ENCODE results near the gene OTOP1.
"Not testable (repeated sequence)": the region's sequence is repeated elsewhere in the genome, so short reads cannot be mapped to it uniquely, and the experiment has no call there.

OTOP1 gene

DNA sequence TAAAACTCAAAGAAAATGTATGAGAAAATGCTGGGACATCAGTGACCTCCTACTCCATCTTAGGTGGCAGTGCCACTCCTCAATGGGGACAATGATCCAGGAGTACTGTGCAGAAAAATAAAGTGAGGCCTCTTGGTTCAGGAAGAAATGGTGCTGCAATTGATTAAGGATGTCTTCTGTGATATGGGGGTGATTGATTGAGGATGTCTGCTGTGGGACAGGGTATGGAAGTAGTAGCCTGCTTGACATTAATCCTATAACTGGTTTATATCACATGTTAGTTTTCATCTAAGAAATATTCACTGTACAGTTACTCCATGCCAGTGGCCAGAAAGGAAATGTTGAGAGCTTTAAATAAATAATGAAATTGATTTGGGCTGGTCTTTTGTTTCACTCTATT lies 20.5 kb downstream of the OTOP1 start:
- H3K4me1 Mint-ChIP-seq (ENCODE audit: low read depth): no peaks in the 10 kb centered on the region

DNA sequence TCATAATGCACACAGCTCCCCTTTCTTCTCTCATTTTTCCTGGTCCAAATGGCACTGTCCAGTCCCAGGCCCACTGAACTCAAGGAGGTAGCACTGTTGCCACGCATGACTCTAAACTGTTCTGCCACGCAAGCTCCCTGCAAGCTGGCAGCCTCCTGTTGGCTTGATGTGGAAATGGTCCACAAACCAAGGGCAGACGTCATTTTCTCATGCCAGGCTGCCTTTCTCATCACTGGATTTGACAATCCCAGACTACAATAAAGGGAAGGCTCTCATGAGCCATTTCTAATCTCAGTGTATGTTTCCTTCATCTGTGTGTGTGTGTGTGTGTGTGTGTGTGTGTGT lies 22.4 kb downstream of the OTOP1 start:
- H3K27me3 Mint-ChIP-seq (ENCODE audit: low read depth): peaks cover 8% of the 10 kb centered on the region
- DNase-seq (ENCODE audit: low spot score): no peak
- H3K9me3 Mint-ChIP-seq: no peaks in the 10 kb centered on the region
- no peak overlapping the region for H3K4me3 Mint-ChIP-seq
- no peak overlapping the region for H3K27ac Mint-ChIP-seq
- no peaks in the 10 kb centered on the region for H3K4me1 Mint-ChIP-seq (ENCODE audit: low read depth)
- H3K36me3 Mint-ChIP-seq (ENCODE audit: low read depth): no peaks in the 10 kb centered on the region

More for the DNA sequence above, 20.5 kb downstream of the OTOP1 start:
- H3K27ac Mint-ChIP-seq: no peak overlapping the region
- H3K27me3 Mint-ChIP-seq (ENCODE audit: low read depth): peaks cover 9% of the 10 kb centered on the region
- DNase-seq (ENCODE audit: low spot score): no peak
- no peaks in the 10 kb centered on the region for H3K9me3 Mint-ChIP-seq
- no peaks in the 10 kb centered on the region for H3K36me3 Mint-ChIP-seq (ENCODE audit: low read depth)
- H3K4me3 Mint-ChIP-seq: no peak overlapping the region

DNA sequence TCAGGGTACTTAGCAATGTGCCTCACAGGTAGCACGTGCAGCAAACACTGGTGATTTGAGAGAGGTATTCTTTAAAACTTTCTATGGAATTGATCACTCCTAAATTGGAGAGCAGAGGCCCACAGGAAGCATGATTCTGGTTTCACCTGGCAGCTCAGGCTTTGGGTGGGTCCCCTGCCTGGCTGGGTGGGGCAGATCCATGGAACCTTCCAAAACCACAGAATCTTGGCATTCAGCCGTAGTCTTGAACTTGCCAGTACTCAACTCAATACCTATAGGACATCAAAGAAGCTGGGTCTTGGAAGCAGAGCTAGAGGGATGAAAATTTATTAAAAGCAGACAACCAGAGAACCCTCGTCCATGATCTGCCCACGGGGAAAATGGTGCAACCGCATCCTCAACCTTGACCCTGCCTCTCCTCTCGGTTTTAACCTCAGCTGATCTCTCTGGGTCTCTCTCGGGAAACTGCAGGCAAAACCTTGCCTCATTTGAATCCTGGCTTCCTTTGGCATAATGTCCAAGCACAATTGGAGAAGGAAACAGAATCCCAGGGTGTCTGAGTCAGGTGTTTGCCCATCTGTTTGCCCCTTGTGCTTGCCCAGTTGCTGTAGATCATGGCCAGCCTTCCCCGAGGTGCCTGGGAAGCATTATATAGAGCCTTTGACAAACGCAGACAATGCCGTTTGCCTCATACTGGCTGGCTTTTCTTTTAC lies 22.9 kb downstream of the OTOP1 start:
- Mint-ChIP-seq H3K4me3 (no peak overlapping the region), H3K36me3 (ENCODE audit: low read depth) (no peaks in the 10 kb centered on the region), H3K27me3 (ENCODE audit: low read depth) (peaks cover 8% of the 10 kb centered on the region), H3K9me3 (no peaks in the 10 kb centered on the region), H3K27ac (no peak overlapping the region), H3K4me1 (ENCODE audit: low read depth) (no peaks in the 10 kb centered on the region)
- no peak for DNase-seq (ENCODE audit: low spot score)

DNA sequence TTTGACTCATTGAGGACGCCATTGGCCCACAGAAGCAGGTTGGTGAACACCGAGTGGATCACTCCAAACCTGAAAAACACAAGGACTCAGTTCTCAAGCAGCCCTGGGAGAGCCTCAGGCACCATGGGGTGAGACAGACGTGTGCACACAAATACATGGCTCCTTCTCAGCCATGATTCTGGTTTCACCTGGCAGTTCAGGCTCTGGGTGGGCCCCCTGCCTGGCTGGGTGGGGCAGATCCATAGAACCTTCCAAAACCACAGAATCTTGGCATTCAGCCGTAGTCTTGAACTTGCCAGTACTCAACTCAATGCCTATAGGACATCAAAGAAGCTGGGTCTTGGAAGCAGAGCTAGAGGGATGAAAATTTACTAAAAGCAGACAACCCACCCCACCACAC lies 24.2 kb downstream of the OTOP1 start:
- peaks cover 8% of the 10 kb centered on the region for H3K27me3 Mint-ChIP-seq (ENCODE audit: low read depth)
- DNase-seq (ENCODE audit: low spot score): no peak
- no peaks in the 10 kb centered on the region for H3K36me3 Mint-ChIP-seq (ENCODE audit: low read depth)
- H3K27ac Mint-ChIP-seq: no peak overlapping the region
- no peaks in the 10 kb centered on the region for H3K9me3 Mint-ChIP-seq
- no peaks in the 10 kb centered on the region for H3K4me1 Mint-ChIP-seq (ENCODE audit: low read depth)
- H3K4me3 Mint-ChIP-seq: no peak overlapping the region

DNA sequence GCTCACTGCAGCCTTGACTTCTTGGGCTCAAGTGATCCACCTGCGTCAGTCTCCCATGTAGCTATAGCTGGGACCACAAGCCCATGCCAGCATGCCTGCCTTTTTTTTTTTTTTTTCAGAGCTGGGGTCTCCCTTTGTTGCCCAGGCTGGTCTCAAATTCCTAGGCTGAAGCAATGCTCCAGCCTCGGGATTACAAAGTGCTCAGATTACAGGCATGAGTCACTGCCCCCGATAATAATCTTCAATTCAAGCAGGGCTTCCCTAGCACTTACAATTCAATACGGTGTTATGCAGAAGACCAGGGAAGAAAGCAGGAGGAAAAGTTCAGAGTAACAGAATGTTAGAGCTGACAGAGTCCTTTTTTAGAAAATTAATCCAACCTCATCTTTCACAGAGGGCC lies 26.1 kb downstream of the OTOP1 start:
- Mint-ChIP-seq H3K9me3 (no peaks in the 10 kb centered on the region), H3K4me1 (ENCODE audit: low read depth) (no peaks in the 10 kb centered on the region), H3K4me3 (no peak overlapping the region), H3K27ac (no peak overlapping the region), H3K27me3 (ENCODE audit: low read depth) (peaks cover 2% of the 10 kb centered on the region), H3K36me3 (ENCODE audit: low read depth) (no peaks in the 10 kb centered on the region)
- no peak for DNase-seq (ENCODE audit: low spot score)

DNA sequence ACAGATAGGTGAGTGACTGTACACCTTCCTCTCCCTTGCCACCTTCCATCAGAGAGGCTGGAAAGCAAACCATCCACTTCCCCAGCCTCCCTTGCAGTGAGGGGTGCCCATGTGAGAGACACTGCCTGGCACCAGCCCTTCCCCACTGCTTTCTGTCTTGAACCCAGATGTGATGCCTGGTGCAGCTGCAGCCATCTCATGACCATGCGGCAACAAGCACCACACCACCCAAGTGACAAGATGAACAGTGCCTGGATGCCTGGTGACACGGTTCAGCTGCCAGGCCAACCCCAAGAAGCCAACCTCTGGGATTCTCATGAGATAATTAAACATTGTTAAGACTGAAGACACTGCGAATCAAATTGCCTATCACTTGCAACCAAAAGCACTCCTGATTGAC lies 31.4 kb downstream of the OTOP1 start:
- Mint-ChIP-seq H3K4me3 (no peak overlapping the region), H3K27me3 (ENCODE audit: low read depth) (peaks cover 2% of the 10 kb centered on the region), H3K9me3 (no peaks in the 10 kb centered on the region), H3K27ac (no peak overlapping the region), H3K4me1 (ENCODE audit: low read depth) (no peaks in the 10 kb centered on the region), H3K36me3 (ENCODE audit: low read depth) (no peaks in the 10 kb centered on the region)
- no peak for DNase-seq (ENCODE audit: low spot score)

DNA sequence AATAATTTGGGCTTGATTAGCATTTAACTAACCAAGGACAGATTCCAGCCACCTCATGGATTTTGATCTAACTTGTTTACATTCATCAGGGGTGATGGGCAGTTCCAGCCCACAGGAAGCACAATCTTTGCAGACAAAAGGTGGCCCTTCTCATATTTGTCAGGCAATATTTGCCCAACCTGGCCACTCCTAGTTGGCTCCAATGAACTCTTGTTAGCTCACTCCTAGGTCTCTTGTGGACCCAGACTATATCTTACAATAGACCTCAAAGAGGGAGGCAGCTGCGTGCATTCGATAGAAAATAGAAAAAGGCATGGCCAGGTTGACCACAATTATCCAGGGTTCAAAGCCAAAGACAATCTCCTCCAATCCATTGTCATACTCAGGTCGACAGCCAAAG lies 38.2 kb downstream of the OTOP1 start:
- H3K27me3 Mint-ChIP-seq (ENCODE audit: low read depth); H3K4me3 Mint-ChIP-seq; H3K36me3 Mint-ChIP-seq (ENCODE audit: low read depth); DNase-seq (ENCODE audit: low spot score); H3K27ac Mint-ChIP-seq; H3K9me3 Mint-ChIP-seq; H3K4me1 Mint-ChIP-seq (ENCODE audit: low read depth): not testable (repeated sequence)

DNA sequence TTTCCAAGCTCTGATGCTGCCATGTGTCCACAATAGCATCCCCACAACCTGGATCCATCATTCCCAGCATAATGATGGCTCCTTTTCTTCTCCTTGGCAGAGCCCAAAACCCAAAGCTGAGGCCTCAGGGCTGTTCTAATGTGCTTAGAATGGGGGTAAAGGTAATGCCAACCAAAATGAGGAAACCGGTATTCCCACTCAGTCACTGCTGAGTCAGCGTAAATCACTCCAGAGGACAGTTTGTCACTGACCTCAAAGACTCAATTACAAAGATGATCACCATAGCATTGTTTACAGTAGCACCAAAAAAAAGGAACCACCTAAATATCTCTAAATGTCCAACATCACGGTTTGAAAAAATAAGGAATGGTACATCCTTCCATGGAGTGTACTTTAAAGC lies 41.2 kb downstream of the OTOP1 start:
- Mint-ChIP-seq H3K27ac (no peak overlapping the region), H3K4me1 (ENCODE audit: low read depth) (no peaks in the 10 kb centered on the region), H3K9me3 (no peaks in the 10 kb centered on the region), H3K4me3 (no peak overlapping the region), H3K27me3 (ENCODE audit: low read depth) (peaks cover 3% of the 10 kb centered on the region), H3K36me3 (ENCODE audit: low read depth) (no peaks in the 10 kb centered on the region)
- DNase-seq (ENCODE audit: low spot score): no peak

DNA sequence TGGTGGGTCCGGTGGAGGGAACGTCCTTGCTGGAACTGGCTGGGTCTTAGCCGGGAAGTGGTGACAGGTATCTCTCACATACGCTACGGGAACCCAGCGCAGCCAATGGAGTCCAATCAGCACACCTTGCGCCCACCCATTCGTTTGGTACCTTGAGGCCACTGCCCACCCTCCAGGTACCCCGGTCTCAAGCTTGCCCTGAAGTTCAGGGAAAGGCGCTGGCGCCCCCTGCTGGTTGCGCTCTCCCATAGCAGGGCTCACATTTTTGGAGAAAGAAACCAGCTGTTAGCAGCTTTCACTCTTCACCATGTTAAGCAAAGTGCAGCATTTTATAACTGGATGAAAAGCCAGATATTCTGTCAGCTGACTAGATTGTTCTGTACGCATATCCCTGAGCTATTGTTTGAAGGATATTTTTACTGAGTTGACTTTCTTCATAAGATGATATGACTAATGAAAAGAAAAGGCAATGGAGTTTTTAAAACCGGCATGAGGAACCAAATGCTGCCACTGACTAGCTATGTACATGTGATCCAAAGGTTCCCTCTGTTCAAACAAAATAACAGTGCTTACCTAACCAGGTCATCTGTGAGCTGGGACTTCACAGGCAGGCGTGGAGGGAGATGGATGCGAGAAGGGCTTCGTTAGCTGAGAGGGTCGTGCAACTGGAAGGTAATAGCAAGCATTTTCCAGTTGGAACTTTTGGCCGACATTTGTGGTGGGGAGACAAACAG lies 43.7 kb downstream of the OTOP1 start:
- peak; percentile 13 for DNase-seq (ENCODE audit: low spot score)
- H3K27me3 Mint-ChIP-seq (ENCODE audit: low read depth): no peaks in the 10 kb centered on the region

DNA sequence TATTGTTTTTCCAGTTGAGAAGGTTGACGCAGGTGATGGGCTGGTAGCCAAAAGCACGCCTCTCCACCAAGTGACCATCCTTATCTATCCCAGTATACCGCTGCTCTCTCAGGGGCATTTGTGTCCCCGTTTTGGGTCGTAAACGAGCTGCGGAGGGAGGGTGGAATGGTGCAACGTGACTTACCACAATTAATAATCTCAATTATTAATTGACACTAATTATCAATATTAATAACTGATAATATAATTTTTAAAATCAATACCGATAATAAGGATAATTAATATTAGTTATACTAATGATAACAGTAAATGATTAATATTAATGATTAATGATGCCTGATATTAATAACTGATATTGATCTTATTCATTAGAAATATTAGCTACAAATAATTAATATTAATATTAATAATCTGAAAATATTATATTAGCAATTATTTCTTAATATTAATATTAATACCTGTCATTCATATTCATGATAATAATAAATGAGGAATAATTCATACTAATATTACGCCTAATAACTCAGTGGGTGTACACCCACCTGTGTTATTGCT lies 56.1 kb downstream of the OTOP1 start:
- Mint-ChIP-seq H3K36me3 (ENCODE audit: low read depth) (no peaks in the 10 kb centered on the region), H3K27me3 (ENCODE audit: low read depth) (no peaks in the 10 kb centered on the region), H3K4me3 (no peak overlapping the region), H3K4me1 (ENCODE audit: low read depth) (no peaks in the 10 kb centered on the region), H3K9me3 (no peaks in the 10 kb centered on the region), H3K27ac (no peak overlapping the region)
- no peak for DNase-seq (ENCODE audit: low spot score)

More for the DNA sequence above, 43.7 kb downstream of the OTOP1 start:
- H3K4me3 Mint-ChIP-seq: no peak overlapping the region
- H3K27ac Mint-ChIP-seq: no peak overlapping the region
- no peaks in the 10 kb centered on the region for H3K4me1 Mint-ChIP-seq (ENCODE audit: low read depth)
- no peaks in the 10 kb centered on the region for H3K9me3 Mint-ChIP-seq
- no peaks in the 10 kb centered on the region for H3K36me3 Mint-ChIP-seq (ENCODE audit: low read depth)

DNA sequence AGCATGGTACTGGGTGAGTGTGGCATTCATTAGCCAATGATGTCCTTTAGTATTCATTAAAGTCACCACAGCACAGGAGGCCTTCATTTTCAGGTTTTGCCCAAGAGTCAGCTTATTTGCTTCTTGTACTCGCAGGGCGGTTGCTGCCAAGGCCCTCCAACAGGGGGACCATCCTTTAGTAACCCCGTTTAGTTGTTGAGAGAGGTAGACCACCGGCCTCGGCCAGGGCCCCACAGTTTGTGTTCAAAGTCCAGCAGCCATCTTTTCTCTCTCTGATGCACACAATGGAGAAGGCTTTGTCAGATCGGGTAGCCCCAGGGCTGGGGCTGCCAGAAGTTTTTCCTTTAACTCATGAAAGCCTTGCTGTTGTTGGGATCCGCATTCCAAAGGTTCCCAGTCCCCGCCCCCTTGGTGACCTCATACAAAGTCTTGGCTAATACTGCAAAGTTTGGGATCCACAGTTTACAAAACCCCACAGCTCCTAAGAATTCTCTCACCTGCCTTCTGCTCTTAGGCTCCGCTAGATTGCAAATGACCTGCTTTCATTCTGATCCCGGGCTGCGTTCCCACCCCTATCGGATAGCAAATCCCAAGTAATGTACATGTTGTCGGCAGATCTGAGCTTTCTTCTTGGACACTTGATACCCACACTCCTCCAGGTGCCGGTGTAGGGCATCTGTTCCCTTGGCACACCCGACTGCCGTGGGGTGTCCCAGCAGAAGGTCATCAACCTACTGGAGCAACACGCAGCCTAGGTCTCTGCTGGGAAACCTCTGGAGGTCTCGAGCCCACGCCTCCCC lies 58.5 kb downstream of the OTOP1 start:
- H3K4me1 Mint-ChIP-seq (ENCODE audit: low read depth); DNase-seq (ENCODE audit: low spot score); H3K27ac Mint-ChIP-seq; H3K4me3 Mint-ChIP-seq; H3K27me3 Mint-ChIP-seq (ENCODE audit: low read depth); H3K36me3 Mint-ChIP-seq (ENCODE audit: low read depth); H3K9me3 Mint-ChIP-seq: not testable (repeated sequence)

DNA sequence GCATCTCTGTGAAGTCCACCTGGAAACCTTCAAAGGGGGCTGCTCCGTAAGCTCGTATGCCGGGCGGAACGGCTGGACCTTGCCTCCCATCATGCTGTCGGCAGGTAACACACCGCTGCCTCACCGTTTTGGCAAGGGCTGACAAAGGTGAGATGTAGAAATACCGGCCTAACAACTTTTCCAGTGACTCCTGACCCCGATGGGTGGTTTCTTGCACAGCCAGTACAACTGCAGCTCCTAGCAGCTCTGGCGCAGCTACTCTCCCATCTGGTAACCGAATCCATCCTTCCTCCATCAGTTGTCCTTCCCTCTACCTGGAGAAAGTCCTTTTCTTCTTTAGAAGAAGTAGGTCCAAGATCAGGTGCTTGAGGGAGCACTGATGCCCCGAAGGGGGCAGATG lies 59.7 kb downstream of the OTOP1 start:
- not testable (repeated sequence) for H3K27ac Mint-ChIP-seq; H3K4me1 Mint-ChIP-seq (ENCODE audit: low read depth); H3K9me3 Mint-ChIP-seq; H3K36me3 Mint-ChIP-seq (ENCODE audit: low read depth); H3K27me3 Mint-ChIP-seq (ENCODE audit: low read depth); DNase-seq (ENCODE audit: low spot score); H3K4me3 Mint-ChIP-seq

DNA sequence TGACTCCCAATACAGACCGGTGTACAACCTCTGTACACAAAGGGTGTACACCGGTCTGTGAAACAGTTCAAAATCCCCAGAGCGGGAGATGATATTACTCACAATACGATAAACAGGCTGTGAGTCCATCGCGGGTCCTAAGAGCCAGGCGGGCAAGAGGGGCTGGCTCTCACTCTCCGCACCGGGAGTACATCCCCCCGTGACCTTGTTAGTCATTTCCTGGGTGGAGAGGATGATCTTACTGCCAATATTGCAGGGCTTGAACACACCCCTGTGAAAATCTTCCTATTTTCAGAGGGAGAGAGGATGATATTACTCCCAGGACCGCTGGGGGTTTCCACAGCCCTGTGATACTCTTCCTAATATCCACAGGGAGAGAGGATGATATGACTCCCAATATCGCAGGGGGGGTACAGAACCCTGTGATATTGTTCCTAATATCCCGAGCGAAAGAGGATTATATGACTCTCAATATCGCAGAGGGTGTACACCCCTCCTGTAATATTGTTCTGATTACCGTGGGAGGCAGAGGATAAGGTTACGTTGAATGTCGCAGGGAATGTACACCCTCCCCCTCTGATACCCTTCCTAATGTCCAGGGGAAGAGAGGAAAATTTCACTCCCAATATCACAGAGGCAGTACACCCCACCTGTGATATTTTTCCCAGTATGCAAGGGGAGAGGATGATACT lies 60.9 kb downstream of the OTOP1 start:
- not testable (repeated sequence) for H3K4me1 Mint-ChIP-seq (ENCODE audit: low read depth); H3K27me3 Mint-ChIP-seq (ENCODE audit: low read depth); H3K36me3 Mint-ChIP-seq (ENCODE audit: low read depth); DNase-seq (ENCODE audit: low spot score); H3K9me3 Mint-ChIP-seq; H3K27ac Mint-ChIP-seq; H3K4me3 Mint-ChIP-seq
